ENCODE data around the gene TBATA.

TBATA gene

GRCh38 chr10:70722820-70723424 is 62.3 kb downstream of the TBATA start:
- no peak for TF ChIP-seq CTCF (IDR thresholded peaks at IDR 0.05)

Data from LNCAP (cell line).